ENCODE data around the gene NUBP2.

The NUBP2 gene

GRCh38 chr16:1767116-1767994 is 15.4 kb upstream of the NUBP2 start:
- no peak for DNase-seq (ENCODE audit: low read depth, low spot score)
- H3K4me3 ChIP-seq (ENCODE audit: low read depth, low read length), result no peak overlapping the region
- no peak for TF ChIP-seq CTCF (IDR thresholded peaks at IDR 0.05; ENCODE audit: insufficient read depth, low read length, missing control alignments)
- POLR2A ChIA-PET, result interaction anchor here (1.7 kb wide), 1 partner anchor 10 kb away, joined by 4 read pairs; no protein-coding TSS in a partner anchor
- CTCF ChIA-PET, result interaction anchor here (2.2 kb wide), 1 partner anchor 61 kb away, joined by 11 read pairs; the partner anchor contains the start of gene MAPK8IP3

- ChIA-PET CTCF (interaction anchor here (1.1 to 2.2 kb wide), 2 partner anchors 62 to 92 kb away, joined by 3 to 11 read pairs; partner anchors contain the start of gene MAPK8IP3), POLR2A (interaction anchor here (1.7 kb wide), 1 partner anchor 10 kb away, joined by 4 read pairs; no protein-coding TSS in a partner anchor)
- no peak for TF ChIP-seq CTCF (IDR thresholded peaks at IDR 0.05; ENCODE audit: insufficient read depth, low read length, missing control alignments)
- no peak for DNase-seq (ENCODE audit: low read depth, low spot score)
- no peak overlapping the region for H3K4me3 ChIP-seq (ENCODE audit: low read depth, low read length)
Measured at GRCh38 chr16:1768061-1768766, 14.5 kb upstream of the NUBP2 start.

DNA sequence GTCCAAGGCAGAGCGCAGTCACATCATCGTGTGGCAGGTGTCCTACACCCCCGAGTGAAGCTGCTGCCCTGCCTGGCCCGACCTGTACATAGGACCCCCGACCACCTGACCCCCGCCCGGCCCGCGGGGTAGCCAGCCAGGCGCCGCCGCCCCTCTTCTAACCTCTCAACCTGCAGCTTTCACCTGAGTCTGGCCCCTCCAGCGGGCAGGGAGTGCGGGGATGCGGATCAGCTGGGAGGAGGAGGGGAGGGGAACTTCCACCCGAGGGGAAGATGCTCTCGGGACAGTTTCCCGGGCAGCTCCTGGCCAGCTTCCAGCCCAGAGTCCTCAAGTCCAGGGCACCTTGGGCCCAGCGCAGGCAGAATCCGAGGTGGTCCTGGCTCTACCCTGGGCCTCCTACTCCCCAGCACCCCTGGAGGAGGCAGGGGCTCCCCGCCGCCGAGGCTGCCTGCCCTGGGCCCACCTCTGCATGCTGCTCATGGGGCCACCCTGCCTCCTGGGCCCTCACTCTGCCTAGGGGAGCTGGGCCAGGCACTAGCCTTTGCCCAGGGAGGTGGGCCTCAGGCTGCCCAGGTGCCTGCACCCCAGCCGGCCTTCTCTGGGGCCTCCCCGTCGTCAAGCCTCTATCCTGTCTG is 13.9 kb upstream of the NUBP2 start:
- CTCF ChIA-PET, result interaction anchor here (1.1 to 2.2 kb wide), 2 partner anchors 63 to 92 kb away, joined by 3 to 11 read pairs; partner anchors contain the start of gene MAPK8IP3
- TF ChIP-seq CTCF (IDR thresholded peaks at IDR 0.05; ENCODE audit: insufficient read depth, low read length, missing control alignments), result no peak
- DNase-seq (ENCODE audit: low read depth, low spot score), result no peak
- POLR2A ChIA-PET, result interaction anchor here (1.7 to 4.3 kb wide), 2 partner anchors 9 to 13 kb away, joined by 4 to 31 read pairs; partner anchors contain the start of genes NUBP2 and SPSB3
- H3K4me3 ChIP-seq (ENCODE audit: low read depth, low read length), result no peak overlapping the region

DNA sequence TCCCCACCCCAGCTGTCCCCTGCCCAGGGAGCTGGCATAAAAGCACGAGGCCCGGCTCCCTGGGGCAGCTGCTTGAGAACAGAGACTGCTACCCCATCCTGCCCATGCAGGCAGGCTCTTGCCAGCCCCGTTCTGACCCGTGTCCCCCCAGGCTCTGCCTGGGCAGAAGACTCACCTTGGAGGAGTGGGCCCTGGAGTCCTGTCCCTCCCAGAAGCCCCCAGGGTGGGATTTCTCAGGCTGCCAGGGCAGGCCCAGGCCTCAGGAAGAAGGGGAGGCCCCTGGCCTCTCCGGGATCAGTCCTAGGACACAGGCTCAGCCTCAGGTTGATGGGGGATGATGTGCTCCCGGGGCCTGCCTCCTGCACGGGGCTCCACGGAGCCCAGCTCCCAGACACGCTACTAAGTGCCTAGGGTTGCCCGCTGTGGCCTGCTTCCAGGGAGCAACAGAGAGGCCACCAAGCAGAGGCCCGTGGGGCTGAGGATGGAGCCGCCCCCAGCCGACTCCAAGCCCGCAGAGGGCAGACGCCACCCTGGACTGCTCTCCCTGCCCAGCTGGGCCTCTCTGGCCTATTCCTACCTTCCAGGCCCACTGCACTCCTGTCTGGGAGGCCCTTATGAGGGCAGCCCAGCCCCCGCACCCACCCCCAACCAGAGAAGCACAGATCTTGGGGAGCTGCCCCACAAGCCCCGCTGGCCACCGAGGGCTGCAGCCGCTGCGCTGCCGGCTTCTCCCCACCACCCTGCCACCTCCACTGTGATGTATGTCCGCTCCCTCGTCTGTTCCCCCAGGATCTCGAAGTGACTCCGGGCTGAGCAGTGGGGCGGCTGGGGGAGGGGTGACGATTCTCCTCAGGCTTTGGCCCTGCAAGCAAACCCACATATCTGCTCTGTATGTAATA is 13.1 kb upstream of the NUBP2 start:
- no peak for DNase-seq (ENCODE audit: low read depth, low spot score)
- no peak overlapping the region; the same call in 1 of the 2 replicates for H3K4me3 ChIP-seq (ENCODE audit: low read depth, low read length)
- TF ChIP-seq CTCF (IDR thresholded peaks at IDR 0.05; ENCODE audit: insufficient read depth, low read length, missing control alignments), result no peak
- POLR2A ChIA-PET, result interaction anchor here (0.7 to 4.3 kb wide), 3 partner anchors 13 to 24 kb away, joined by 3 to 31 read pairs (median 4); partner anchors contain the start of genes NUBP2 and SPSB3
- CTCF ChIA-PET, result interaction anchor here (2.2 kb wide), 1 partner anchor 64 kb away, joined by 11 read pairs; the partner anchor contains the start of gene MAPK8IP3
